Cardiac muscle cell (in vitro differentiated cells and primary cell): ENCODE results near the gene DNPEP. TPM values are rescaled to one million over a fixed set of nuclear protein-coding genes. Genes with fewer than 3 reads are reported as not detected.
A peak's percentile ranks its signal among the peaks of the same experiment; 100 is the strongest.

Source experiments
- DNase-seq, 2 donors: peaks; one replicate each; pipeline versions ENCODE4 v3.0.0 to v3.0.0-alpha.2; 2010 to 2017; ENCODE audit warnings: low read depth in 1 of 2, low spot score in 1 of 2
- H3K27ac ChIP-seq: fragments of 200-600 bp; sonication (generic); 2 replicates; pipeline ENCODE4 v1.5.1; 2016
- H3K27me3 ChIP-seq: fragments of 200-600 bp; sonication (generic); 2 replicates; pipeline ENCODE4 v1.6.0; 2016; ENCODE audit warnings: control low read depth
- H3K36me3 ChIP-seq: fragments of 200-600 bp; sonication (generic); 2 replicates; pipeline ENCODE4 v1.5.1; 2016; ENCODE audit warnings: control low read depth
- H3K4me1 ChIP-seq: fragments of 200-600 bp; sonication (generic); 2 replicates; pipeline ENCODE4 v1.8.1; 2017; ENCODE audit warnings: low read depth, mild to moderate bottlenecking, mixed run types
- H3K4me3 ChIP-seq: fragments of 200-600 bp; sonication (generic); 2 replicates; pipeline ENCODE4 v1.5.1; 2016; ENCODE audit warnings: mild to moderate bottlenecking
- H3K9me3 ChIP-seq: fragments of 200-600 bp; sonication (generic); 2 replicates; pipeline ENCODE4 v1.5.1; 2017; ENCODE audit warnings: low read depth, mild to moderate bottlenecking, control low read depth
- polyA plus RNA-seq: library from polyadenylated mRNA; unstranded; fragments of >200 nt; fragmentation: Nextera tagmentation; extraction: Ambion mirVana; gene quantifications from 2 replicates; pipeline ENCODE4 v1.2.1, GENCODE V29; 2016
- total RNA-seq: library from RNA; depleted of rRNA; stranded (reverse); fragments of >200 nt; gene quantifications from 2 replicates; pipeline ENCODE4 v1.2.3, GENCODE V29; 2016
- TF ChIP-seq, protein P1 (sequence below): IDR thresholded peaks from 2 replicates; pipeline ENCODE4 v1.5.1; 2012; ENCODE audit warnings: low read depth, mild to moderate bottlenecking, low read length

Gene DNPEP
- total and polyA plus RNA-seq, 2 experiments from 2014 or later, result 67.2 to 117 TPM

DNA sequence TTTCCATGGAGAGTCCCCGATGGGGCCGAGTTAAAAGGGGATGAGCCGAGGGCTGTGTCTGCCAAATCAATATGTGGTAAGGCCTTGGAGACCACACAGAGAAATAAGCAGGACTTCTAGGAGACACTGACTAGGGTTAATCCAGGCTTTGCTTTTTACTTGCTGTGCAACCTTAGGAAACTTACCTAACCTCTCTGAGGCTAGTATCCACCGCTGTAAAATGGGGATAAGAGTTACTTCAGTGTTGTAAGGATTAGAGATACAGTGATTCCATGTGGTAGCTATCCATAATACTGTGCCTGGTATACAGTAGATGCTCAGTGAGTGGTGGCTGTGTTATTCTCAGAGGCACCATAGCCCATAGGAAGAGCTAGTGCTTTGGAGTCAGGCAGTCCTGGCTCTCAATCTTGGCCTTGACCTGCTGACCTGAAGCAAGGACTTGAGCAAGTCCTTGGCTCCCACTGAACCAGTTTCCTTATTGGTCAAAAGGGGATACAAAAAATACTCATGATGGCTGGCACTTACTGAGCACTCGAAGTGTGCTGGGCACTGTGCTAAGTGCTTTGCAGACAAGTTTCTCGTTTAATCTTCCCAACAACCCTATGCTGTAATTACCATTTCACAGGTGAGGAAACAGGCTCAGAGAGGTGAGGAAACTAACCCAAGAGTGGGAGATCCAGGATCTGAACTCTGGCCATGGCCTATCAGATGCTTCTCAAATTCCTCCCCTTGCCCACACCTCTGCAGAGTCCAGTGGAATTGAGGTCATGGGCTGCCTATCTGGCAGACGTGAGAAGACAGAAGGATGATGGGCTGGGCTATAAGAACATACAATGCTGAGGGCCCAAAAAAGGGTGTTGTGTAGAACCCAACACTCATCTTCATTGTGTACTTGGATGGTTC lies 18.5 kb upstream of the DNPEP start:
- Histone ChIP-seq H3K4me1 (peaks cover 54% of the 10 kb centered on the region), H3K36me3 (no peaks in the 10 kb centered on the region), H3K27ac (peak overlapping the region; percentile 92), H3K9me3 (no peaks in the 10 kb centered on the region), H3K4me3 (no peak overlapping the region), H3K27me3 (no peaks in the 10 kb centered on the region)
- TF ChIP-seq, protein P1, sequence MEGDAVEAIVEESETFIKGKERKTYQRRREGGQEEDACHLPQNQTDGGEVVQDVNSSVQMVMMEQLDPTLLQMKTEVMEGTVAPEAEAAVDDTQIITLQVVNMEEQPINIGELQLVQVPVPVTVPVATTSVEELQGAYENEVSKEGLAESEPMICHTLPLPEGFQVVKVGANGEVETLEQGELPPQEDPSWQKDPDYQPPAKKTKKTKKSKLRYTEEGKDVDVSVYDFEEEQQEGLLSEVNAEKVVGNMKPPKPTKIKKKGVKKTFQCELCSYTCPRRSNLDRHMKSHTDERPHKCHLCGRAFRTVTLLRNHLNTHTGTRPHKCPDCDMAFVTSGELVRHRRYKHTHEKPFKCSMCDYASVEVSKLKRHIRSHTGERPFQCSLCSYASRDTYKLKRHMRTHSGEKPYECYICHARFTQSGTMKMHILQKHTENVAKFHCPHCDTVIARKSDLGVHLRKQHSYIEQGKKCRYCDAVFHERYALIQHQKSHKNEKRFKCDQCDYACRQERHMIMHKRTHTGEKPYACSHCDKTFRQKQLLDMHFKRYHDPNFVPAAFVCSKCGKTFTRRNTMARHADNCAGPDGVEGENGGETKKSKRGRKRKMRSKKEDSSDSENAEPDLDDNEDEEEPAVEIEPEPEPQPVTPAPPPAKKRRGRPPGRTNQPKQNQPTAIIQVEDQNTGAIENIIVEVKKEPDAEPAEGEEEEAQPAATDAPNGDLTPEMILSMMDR, result no peak
- no peak for DNase-seq

DNA sequence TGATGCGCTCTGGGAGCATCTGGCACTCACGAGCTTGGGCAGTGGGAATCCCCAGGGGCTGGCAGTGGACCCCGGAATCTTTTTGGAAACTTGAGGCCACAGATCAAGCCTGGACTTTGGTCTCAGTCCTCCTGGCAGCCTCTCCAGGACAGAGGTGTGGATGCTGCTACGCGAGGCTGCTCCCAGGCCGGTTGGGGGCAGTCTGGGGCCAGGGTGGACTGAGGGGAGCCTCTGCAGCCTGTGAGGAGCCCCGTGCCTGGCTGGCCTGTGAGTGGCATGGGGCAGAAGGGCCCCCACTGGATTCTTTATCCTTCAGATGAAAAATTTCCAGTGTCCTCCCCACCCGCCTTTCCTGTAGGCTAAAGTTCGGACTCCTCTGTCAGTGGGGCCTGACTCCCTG lies 17.7 kb upstream of the DNPEP start:
- TF ChIP-seq, protein P1, result peak; percentile 17
- H3K9me3 ChIP-seq, result no peaks in the 10 kb centered on the region
- H3K36me3 ChIP-seq, result no peaks in the 10 kb centered on the region
- H3K4me3 ChIP-seq, result no peak overlapping the region
- peak in 1 of 2 donors; percentile 41 for DNase-seq
- H3K4me1 ChIP-seq, result peaks cover 60% of the 10 kb centered on the region
- H3K27me3 ChIP-seq, result no peaks in the 10 kb centered on the region
- peak overlapping the region; percentile 92 for H3K27ac ChIP-seq

DNA sequence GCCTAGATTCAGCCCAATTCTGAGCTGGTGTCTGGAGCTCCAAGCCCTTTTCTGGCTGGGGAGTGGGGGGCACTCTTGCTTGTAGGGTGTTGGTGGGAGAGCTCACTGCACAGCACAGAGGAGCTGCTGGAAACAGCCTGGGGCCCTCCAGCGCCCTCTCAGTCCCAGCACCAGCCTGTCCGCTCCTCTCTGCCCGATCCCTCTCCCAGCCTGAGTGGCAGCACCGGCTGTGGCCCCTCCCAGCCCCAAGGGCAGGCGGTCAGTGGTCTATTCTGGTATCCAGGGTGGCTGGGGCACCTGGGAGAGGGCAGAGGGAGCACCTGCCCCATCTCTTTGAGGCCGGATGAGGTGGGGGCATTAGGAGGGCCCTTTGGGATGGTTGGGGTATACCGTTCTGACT lies 17.2 kb upstream of the DNPEP start:
- DNase-seq, result peak in 1 of 2 donors; percentile 79
- H3K36me3 ChIP-seq, result no peaks in the 10 kb centered on the region
- TF ChIP-seq, protein P1, result no peak
- peak overlapping the region; percentile 92 for H3K27ac ChIP-seq
- H3K27me3 ChIP-seq, result no peaks in the 10 kb centered on the region
- no peaks in the 10 kb centered on the region for H3K9me3 ChIP-seq
- no peak overlapping the region for H3K4me3 ChIP-seq
- H3K4me1 ChIP-seq, result peaks cover 65% of the 10 kb centered on the region

DNA sequence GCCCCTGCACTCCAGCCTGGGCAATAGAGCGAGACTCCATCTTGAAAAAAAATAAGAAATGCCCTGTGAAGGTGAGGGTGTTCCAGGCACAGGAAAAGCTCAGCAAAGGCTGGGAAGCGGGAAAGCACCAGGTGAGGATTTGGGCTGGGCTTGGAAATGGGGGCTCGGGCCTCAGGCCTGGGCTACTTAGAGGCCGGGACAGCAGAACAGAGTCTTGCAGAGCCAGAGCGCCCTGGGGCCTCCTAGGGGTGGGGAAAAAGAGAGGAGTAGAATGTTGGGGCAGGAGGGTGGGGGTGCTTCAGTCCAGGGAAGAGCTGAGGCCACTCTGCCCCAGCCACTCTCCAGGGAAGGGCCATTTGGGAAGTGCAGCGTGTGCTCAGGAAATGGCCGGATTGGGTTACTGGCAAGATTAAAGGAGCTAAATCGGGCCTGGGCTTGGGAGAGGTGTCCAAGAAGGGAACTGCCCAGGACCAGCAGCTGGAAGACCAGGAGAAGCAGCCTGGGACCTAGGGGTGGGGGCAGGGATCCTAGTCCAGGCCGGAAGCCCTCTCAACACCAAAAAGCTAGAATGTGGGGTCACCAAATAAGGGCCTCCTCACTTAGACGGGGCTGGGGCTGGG lies 16.7 kb upstream of the DNPEP start:
- Histone ChIP-seq H3K4me3 (no peak overlapping the region), H3K27me3 (no peaks in the 10 kb centered on the region), H3K9me3 (no peaks in the 10 kb centered on the region), H3K27ac (peak overlapping the region; percentile 92), H3K36me3 (no peaks in the 10 kb centered on the region), H3K4me1 (peaks cover 62% of the 10 kb centered on the region)
- peak in 1 of 2 donors; percentile 68 for DNase-seq
- TF ChIP-seq, protein P1, result no peak

DNA sequence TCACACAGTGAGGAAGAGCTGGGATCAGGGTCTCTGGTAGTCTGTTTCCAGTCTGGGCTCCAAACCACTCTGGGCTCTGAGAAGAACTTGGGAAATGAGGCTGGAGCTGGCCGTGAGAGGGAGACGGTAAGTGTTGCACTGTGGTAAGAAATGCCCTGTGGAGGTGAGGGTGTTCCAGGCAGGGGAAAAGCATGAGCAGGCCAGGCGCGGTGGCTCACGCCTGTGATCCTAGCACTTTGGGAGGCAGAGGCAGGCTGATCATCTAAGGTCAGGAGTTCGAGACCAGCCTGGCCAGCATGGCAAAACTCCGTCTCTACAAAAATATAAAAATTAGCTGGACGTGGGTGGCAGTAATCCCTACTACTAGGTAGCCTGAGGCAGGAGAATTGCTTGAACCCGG lies 16.1 kb upstream of the DNPEP start:
- H3K27ac ChIP-seq, result peak overlapping the region; percentile 92
- no peaks in the 10 kb centered on the region for H3K27me3 ChIP-seq

More for the DNA sequence above, 16.1 kb upstream of the DNPEP start:
- H3K9me3 ChIP-seq, result no peaks in the 10 kb centered on the region
- H3K4me1 ChIP-seq, result peaks cover 57% of the 10 kb centered on the region
- no peaks in the 10 kb centered on the region for H3K36me3 ChIP-seq
- no peak for DNase-seq
- H3K4me3 ChIP-seq, result no peak overlapping the region
- TF ChIP-seq, protein P1, result no peak
